HepG2 (cell line): ENCODE measurements around the gene GP9.

Experiments used
- EP300 ChIP-seq, 3 experiments: sonication (generic) in 1 of 3; formaldehyde crosslinking in 1 of 3; IDR thresholded peaks; 2 replicates each; pipeline versions ENCODE4 v1.5.1 to v1.6.1; 2011 to 2020; ENCODE audit warnings: low read depth in 2 of 3, low read length in 2 of 3, borderline replicate concordance in 1 of 3, improper control_type of control experiment in 1 of 3, mild to moderate bottlenecking in 1 of 3, missing genetic modification reagents in 1 of 3, moderate library complexity in 1 of 3
- FOXK1 ChIP-seq: sonication (generic); formaldehyde crosslinking; IDR thresholded peaks from 2 replicates; pipeline ENCODE4 v1.4.0; 2020; ENCODE audit warnings: low read depth, missing genetic modification reagents, borderline replicate concordance
- FOXM1 ChIP-seq: sonication (generic); formaldehyde crosslinking; IDR thresholded peaks from 2 replicates; pipeline ENCODE4 v1.5.0; 2020; ENCODE audit warnings: missing genetic modification reagents
- NR2F6 ChIP-seq, 2 experiments: IDR thresholded peaks; 2 replicates each; pipeline ENCODE4 v1.6.1; 2016; ENCODE audit warnings: antibody characterized with exemption in 1 of 2, mild to moderate bottlenecking in 1 of 2
- ZNF784 ChIP-seq: sonication (generic); formaldehyde crosslinking; IDR thresholded peaks from 2 replicates; pipeline ENCODE4 v1.5.1; 2020; ENCODE audit warnings: missing genetic modification reagents, mild to moderate bottlenecking, borderline replicate concordance
- TF ChIP-seq, protein P1 (sequence below), 2 experiments: IDR thresholded peaks; 2 replicates each; pipeline ENCODE4 v1.6.1; 2011 to 2012; ENCODE audit warnings: low read length in 2 of 2, borderline replicate concordance in 1 of 2, low read depth in 1 of 2, mild to moderate bottlenecking in 1 of 2, moderate library complexity in 1 of 2
- TF ChIP-seq, protein P2 (sequence below): sonication (generic); formaldehyde crosslinking; IDR thresholded peaks from 2 replicates; pipeline ENCODE4 v1.8.1; 2023; ENCODE audit warnings: mild to moderate bottlenecking, inconsistent platforms, moderate library complexity, missing genetic modification reagents, borderline replicate concordance

DNA sequence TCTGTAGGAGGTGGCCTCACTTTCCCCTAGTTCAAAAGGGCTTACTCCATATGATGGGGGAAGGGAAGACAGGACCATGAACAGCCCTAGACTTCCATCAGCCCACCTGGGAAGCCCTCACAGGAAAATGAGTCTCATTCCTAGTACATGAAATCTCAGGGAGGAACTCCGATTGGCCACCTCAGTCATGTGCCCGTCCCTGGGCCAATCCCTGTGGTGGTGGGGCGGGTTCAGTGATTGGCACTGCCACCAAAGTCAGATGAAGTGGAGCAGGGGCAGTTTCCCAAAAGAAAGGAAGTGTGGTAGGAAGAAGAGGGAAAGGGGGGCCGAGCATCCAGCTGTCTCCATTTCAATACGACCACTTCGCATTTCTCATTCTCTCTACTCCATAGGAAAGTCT is 25.9 kb upstream of the GP9 start:
- TF ChIP-seq FOXM1, result no peak
- TF ChIP-seq ZNF784 (CRISPR knock-in tag), result no peak
- TF ChIP-seq FOXK1 (CRISPR knock-in tag), result no peak
- TF ChIP-seq, protein P1, sequence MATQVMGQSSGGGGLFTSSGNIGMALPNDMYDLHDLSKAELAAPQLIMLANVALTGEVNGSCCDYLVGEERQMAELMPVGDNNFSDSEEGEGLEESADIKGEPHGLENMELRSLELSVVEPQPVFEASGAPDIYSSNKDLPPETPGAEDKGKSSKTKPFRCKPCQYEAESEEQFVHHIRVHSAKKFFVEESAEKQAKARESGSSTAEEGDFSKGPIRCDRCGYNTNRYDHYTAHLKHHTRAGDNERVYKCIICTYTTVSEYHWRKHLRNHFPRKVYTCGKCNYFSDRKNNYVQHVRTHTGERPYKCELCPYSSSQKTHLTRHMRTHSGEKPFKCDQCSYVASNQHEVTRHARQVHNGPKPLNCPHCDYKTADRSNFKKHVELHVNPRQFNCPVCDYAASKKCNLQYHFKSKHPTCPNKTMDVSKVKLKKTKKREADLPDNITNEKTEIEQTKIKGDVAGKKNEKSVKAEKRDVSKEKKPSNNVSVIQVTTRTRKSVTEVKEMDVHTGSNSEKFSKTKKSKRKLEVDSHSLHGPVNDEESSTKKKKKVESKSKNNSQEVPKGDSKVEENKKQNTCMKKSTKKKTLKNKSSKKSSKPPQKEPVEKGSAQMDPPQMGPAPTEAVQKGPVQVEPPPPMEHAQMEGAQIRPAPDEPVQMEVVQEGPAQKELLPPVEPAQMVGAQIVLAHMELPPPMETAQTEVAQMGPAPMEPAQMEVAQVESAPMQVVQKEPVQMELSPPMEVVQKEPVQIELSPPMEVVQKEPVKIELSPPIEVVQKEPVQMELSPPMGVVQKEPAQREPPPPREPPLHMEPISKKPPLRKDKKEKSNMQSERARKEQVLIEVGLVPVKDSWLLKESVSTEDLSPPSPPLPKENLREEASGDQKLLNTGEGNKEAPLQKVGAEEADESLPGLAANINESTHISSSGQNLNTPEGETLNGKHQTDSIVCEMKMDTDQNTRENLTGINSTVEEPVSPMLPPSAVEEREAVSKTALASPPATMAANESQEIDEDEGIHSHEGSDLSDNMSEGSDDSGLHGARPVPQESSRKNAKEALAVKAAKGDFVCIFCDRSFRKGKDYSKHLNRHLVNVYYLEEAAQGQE (IDR thresholded peaks at IDR 0.05; ENCODE audit: borderline replicate concordance in 1 of 2, low read depth in 1 of 2, low read length in 2 of 2), result no peak
- TF ChIP-seq EP300 (IDR thresholded peaks at IDR 0.05; ENCODE audit: low read depth in 2 of 2, low read length in 2 of 2), result no peak
- TF ChIP-seq EP300 (CRISPR knock-in tag; IDR thresholded peaks at IDR 0.05; ENCODE audit: borderline replicate concordance), result no peak
- no peak for TF ChIP-seq NR2F6 (IDR thresholded peaks at IDR 0.05)
- TF ChIP-seq NR2F6 (CRISPR knock-in tag; IDR thresholded peaks at IDR 0.05), result no peak
- TF ChIP-seq, protein P2, sequence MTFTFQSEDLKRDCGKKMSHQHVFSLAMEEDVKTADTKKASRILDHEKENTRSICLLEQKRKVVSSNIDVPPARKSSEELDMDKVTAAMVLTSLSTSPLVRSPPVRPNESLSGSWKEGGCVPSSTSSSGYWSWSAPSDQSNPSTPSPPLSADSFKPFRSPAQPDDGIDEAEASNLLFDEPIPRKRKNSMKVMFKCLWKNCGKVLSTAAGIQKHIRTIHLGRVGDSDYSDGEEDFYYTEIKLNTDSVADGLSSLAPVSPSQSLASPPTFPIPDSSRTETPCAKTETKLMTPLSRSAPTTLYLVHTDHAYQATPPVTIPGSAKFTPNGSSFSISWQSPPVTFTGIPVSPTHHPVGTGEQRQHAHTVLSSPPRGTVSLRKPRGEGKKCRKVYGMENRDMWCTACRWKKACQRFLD, result no peak
